ENCODE results near the gene MPV17.

- TF ChIP-seq CTCF (IDR thresholded peaks at IDR 0.05 in 8 of 11, conservative IDR thresholded peaks at IDR 0.05 in 3 of 11) (no peak), POLR2A (IDR thresholded peaks at IDR 0.05) (no peak)
Observed at GRCh38 chr2:27291865-27292264, 31.0 kb downstream of the MPV17 start.

Data from spleen (tissue), 7 donors.